ENCODE data around the gene TMEM132A. TPM values are rescaled to one million over a fixed set of nuclear protein-coding genes. Genes with fewer than 3 reads are reported as not detected.
"Not testable (repeated sequence)": the region's sequence is repeated elsewhere in the genome, so short reads cannot be mapped to it uniquely, and the experiment has no call there.

The TMEM132A gene
- total RNA-seq, 1 experiment from 2014 or later: 114 TPM

DNA sequence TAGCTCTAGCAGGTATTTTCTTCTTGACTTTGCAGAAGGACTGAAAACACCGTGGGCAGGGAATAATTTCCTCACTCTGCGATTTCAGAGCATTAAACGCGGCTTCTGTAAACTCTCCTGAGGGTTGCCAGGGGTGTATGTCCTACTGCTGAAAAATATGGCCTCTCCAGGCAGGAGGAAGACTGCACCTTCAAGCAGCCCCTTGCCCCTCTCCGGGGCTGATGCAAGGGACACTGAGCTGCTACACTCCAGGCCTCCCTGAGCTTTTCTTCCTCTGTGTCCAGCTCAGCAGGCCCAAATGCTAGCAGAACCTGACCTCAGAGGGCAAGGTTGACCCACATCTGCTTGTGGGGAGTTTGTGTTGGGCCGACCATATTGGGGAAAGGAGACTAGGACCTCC lies 49.4 kb downstream of the TMEM132A start (continued):
- TF ChIP-seq NFATC4 (CRISPR knock-in tag; IDR thresholded peaks at IDR 0.05) (no peak), MAX (CRISPR knock-in tag; IDR thresholded peaks at IDR 0.05) (no peak), RORB (CRISPR knock-in tag; IDR thresholded peaks at IDR 0.05) (no peak), IRF2 (CRISPR knock-in tag; IDR thresholded peaks at IDR 0.05; ENCODE audit: borderline replicate concordance, low read depth) (no peak), SOX15 (CRISPR knock-in tag; IDR thresholded peaks at IDR 0.05) (no peak), ZNF219 (CRISPR knock-in tag; IDR thresholded peaks at IDR 0.05; ENCODE audit: borderline replicate concordance) (no peak), TEAD4 (CRISPR knock-in tag; IDR thresholded peaks at IDR 0.05) (no peak)
- TF ChIP-seq, protein P1, sequence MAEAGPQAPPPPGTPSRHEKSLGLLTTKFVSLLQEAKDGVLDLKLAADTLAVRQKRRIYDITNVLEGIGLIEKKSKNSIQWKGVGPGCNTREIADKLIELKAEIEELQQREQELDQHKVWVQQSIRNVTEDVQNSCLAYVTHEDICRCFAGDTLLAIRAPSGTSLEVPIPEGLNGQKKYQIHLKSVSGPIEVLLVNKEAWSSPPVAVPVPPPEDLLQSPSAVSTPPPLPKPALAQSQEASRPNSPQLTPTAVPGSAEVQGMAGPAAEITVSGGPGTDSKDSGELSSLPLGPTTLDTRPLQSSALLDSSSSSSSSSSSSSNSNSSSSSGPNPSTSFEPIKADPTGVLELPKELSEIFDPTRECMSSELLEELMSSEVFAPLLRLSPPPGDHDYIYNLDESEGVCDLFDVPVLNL (CRISPR knock-in tag; IDR thresholded peaks at IDR 0.05; ENCODE audit: borderline replicate concordance, low read depth): no peak
- TF ChIP-seq, protein P2, sequence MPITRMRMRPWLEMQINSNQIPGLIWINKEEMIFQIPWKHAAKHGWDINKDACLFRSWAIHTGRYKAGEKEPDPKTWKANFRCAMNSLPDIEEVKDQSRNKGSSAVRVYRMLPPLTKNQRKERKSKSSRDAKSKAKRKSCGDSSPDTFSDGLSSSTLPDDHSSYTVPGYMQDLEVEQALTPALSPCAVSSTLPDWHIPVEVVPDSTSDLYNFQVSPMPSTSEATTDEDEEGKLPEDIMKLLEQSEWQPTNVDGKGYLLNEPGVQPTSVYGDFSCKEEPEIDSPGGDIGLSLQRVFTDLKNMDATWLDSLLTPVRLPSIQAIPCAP (CRISPR knock-in tag; IDR thresholded peaks at IDR 0.05): no peak
- TF ChIP-seq, protein P3, sequence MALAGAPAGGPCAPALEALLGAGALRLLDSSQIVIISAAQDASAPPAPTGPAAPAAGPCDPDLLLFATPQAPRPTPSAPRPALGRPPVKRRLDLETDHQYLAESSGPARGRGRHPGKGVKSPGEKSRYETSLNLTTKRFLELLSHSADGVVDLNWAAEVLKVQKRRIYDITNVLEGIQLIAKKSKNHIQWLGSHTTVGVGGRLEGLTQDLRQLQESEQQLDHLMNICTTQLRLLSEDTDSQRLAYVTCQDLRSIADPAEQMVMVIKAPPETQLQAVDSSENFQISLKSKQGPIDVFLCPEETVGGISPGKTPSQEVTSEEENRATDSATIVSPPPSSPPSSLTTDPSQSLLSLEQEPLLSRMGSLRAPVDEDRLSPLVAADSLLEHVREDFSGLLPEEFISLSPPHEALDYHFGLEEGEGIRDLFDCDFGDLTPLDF (CRISPR knock-in tag; IDR thresholded peaks at IDR 0.05): no peak

- POLR2A ChIA-PET; H3K4me1 Mint-ChIP-seq; H3K4me3 Mint-ChIP-seq; H3K27me3 Mint-ChIP-seq (ENCODE audit: low read depth); H3K36me3 Mint-ChIP-seq; H3K9me3 Mint-ChIP-seq; H3K27ac Mint-ChIP-seq; ATAC-seq; DNase-seq (ENCODE audit: low spot score): not testable (repeated sequence)
- CTCF ChIA-PET: interaction anchor here (0.6 kb wide), 1 partner anchor 12 kb away, joined by 9 read pairs; no protein-coding TSS in a partner anchor
Measured at GRCh38 chr11:60974316-60974715, 50.1 kb downstream of the TMEM132A start.

- ChIA-PET POLR2A (no interaction called here), CTCF (no interaction called here)
- Mint-ChIP-seq H3K9me3 (no peaks in the 10 kb centered on the region), H3K27ac (no peak overlapping the region), H3K4me3 (no peak overlapping the region), H3K4me1 (no peaks in the 10 kb centered on the region), H3K27me3 (ENCODE audit: low read depth) (peaks cover 5% of the 10 kb centered on the region; the same call in 1 of the 2 replicates), H3K36me3 (no peaks in the 10 kb centered on the region)
- DNase-seq (ENCODE audit: low spot score) (no peak), ATAC-seq (no peak)
- TF ChIP-seq GABPB1 (CRISPR knock-in tag; IDR thresholded peaks at IDR 0.05): no peak
- TF ChIP-seq, protein P4, sequence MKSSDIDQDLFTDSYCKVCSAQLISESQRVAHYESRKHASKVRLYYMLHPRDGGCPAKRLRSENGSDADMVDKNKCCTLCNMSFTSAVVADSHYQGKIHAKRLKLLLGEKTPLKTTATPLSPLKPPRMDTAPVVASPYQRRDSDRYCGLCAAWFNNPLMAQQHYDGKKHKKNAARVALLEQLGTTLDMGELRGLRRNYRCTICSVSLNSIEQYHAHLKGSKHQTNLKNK (CRISPR knock-in tag; IDR thresholded peaks at IDR 0.05): no peak
- TF ChIP-seq ATF1 (CRISPR knock-in tag; IDR thresholded peaks at IDR 0.05): no peak
- TF ChIP-seq HMGA2 (CRISPR knock-in tag; IDR thresholded peaks at IDR 0.05): no peak
- TF ChIP-seq, protein P5, sequence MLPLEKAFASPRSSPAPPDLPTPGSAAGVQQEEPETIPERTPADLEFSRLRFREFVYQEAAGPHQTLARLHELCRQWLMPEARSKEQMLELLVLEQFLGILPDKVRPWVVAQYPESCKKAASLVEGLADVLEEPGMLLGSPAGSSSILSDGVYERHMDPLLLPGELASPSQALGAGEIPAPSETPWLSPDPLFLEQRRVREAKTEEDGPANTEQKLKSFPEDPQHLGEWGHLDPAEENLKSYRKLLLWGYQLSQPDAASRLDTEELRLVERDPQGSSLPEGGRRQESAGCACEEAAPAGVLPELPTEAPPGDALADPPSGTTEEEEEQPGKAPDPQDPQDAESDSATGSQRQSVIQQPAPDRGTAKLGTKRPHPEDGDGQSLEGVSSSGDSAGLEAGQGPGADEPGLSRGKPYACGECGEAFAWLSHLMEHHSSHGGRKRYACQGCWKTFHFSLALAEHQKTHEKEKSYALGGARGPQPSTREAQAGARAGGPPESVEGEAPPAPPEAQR (CRISPR knock-in tag; IDR thresholded peaks at IDR 0.05): no peak
- no peak for TF ChIP-seq USF2 (CRISPR knock-in tag; IDR thresholded peaks at IDR 0.05)
- no peak for TF ChIP-seq NFE2L1 (CRISPR knock-in tag; IDR thresholded peaks at IDR 0.05)
- TF ChIP-seq ATF2 (CRISPR knock-in tag; IDR thresholded peaks at IDR 0.05; ENCODE audit: borderline replicate concordance, low read depth): no peak
- no peak for TF ChIP-seq TEAD1 (CRISPR knock-in tag; IDR thresholded peaks at IDR 0.05)
- TF ChIP-seq NR2C2 (CRISPR knock-in tag; IDR thresholded peaks at IDR 0.05): no peak
- TF ChIP-seq ZNF425 (CRISPR knock-in tag; conservative IDR thresholded peaks at IDR 0.05): no peak
- TF ChIP-seq ATF3 (CRISPR knock-in tag; conservative IDR thresholded peaks at IDR 0.05): no peak
- TF ChIP-seq TEAD4 (CRISPR knock-in tag; IDR thresholded peaks at IDR 0.05): no peak
- no peak for TF ChIP-seq SOX15 (CRISPR knock-in tag; IDR thresholded peaks at IDR 0.05)
- TF ChIP-seq MXD4 (CRISPR knock-in tag; IDR thresholded peaks at IDR 0.05; ENCODE audit: borderline replicate concordance): no peak
Measured at GRCh38 chr11:60974726-60975125, 50.5 kb downstream of the TMEM132A start.
